Adrenal gland (tissue), 12 donors: Measurements from ENCODE around the gene MAP3K8. TPM values are rescaled to one million over a fixed set of nuclear protein-coding genes. Genes with fewer than 3 reads are reported as not detected.

Experiments used
- DNase-seq, 7 donors: peaks; one replicate each; pipeline ENCODE4 v3.0.0-alpha.2; 2019 to 2020
- H3K27ac ChIP-seq, 5 donors: fragments of 200-600 bp; sonication (generic) in 4 of 5; 1 replicate in 3 of 5; 2 replicates in 2 of 5; pipeline versions ENCODE4 v1.5.1 to v1.8.0; 2016 to 2020; ENCODE audit warnings: mild to moderate bottlenecking in 1 of 5
- H3K27me3 ChIP-seq: fragments of 200-600 bp; 2 replicates; pipeline ENCODE4 v1.8.0; 2021
- H3K36me3 ChIP-seq, 2 donors: fragments of 200-600 bp; replicated peaks in 1 of 2; 1 replicate in 1 of 2; 2 replicates in 1 of 2; pipeline versions ENCODE4 v1.5.1 to v1.8.0; 2018 to 2022
- H3K4me1 ChIP-seq, 2 donors: fragments of 200-600 bp; replicated peaks in 1 of 2; 1 replicate in 1 of 2; 2 replicates in 1 of 2; pipeline versions ENCODE4 v1.5.1 to v1.8.0; 2018 to 2021
- H3K4me3 ChIP-seq, 4 donors: fragments of 200-600 bp; sonication (generic) in 3 of 4; one replicate each; pipeline ENCODE4 v1.5.1; 2016 to 2018
- H3K9me3 ChIP-seq, 3 donors: fragments of 200-600 bp; sonication (generic) in 1 of 3; replicated peaks in 1 of 3; 1 replicate in 2 of 3; 2 replicates in 1 of 3; pipeline versions ENCODE4 v1.5.1 to v1.8.0; 2016 to 2021
- CTCF ChIP-seq, 6 experiments: fragments of 450-650 bp in 4 of 6; fragments of 200-600 bp in 2 of 6; sonication (generic) in 1 of 6; IDR thresholded peaks; 1 replicate in 5 of 6; 2 replicates in 1 of 6; pipeline versions ENCODE4 v1.5.1 to v1.8.0; 2016 to 2021; ENCODE audit warnings: antibody characterized with exemption in 6 of 6, mild to moderate bottlenecking in 2 of 6, moderate library complexity in 1 of 6
- POLR2A ChIP-seq, 2 donors: fragments of 450-650 bp; IDR thresholded peaks; one replicate each; pipeline ENCODE4 v1.6.1; 2017; ENCODE audit warnings: antibody characterized with exemption in 2 of 2, mild to moderate bottlenecking in 2 of 2, moderate library complexity in 1 of 2
- WGBS, 4 donors: extraction: QIAGEN DNeasy Blood & Tissue Kit in 2 of 4; methylation state at CpG; one replicate each; pipeline versions ENCODE4 v1.1.5 to v1.1.7; 2013 to 2017; 5-methylcytosine and 5-hydroxymethylcytosine counted together
- intact Hi-C, 2 donors: fragments of 100-400 bp; cut with DNase I; formaldehyde crosslinking; loops; one replicate each; pipeline versions ENCODE4 v1.14.1 to v1.15.0; 2022 to 2023
- polyA plus RNA-seq, 3 donors: library from polyadenylated mRNA; stranded (reverse); fragments of 200-250 nt in 2 of 3; fragments of 350-450 nt in 1 of 3; fragmentation: Illumina TruSeq in 1 of 3; extraction: RNeasy Lipid Tissue Mini Kit (QIAGEN cat#74804) in 1 of 3; gene quantifications; one replicate each; pipeline ENCODE4 v1.2.3, GENCODE V29; 2013 to 2014
- total RNA-seq, 9 donors: library from RNA; depleted of rRNA in 4 of 9; stranded (reverse); fragments of >200 nt in 4 of 9; fragments of 120-200 nt in 1 of 9; fragmentation: NEBNext Ultra II Directional in 1 of 9; extraction: Animal tissue kit (Norgen Biotek cat#: 25700) in 1 of 9; gene quantifications; one replicate each; pipeline versions ENCODE4 v1.1.0 to v1.2.4, GENCODE V29; 2013 to 2023
- donor health status: healthy with polysubstance abuse.
- donor health status: Bipolar disorder and iron deficiency.
- donor health status: DM: yes; HTN: yes; CAD: no.
- donor health status: DM: no; HTN: no; CAD: no.
- donor health status: DM: no; HTN: no; CAD: no.
- donor health status: DM: yes; HTN: yes; CAD: no.

The MAP3K8 gene
- total and polyA plus RNA-seq, 12 donors, result 2.0 to 58.0 (median 20.1) TPM

- TF ChIP-seq POLR2A (IDR thresholded peaks at IDR 0.05), result no peak
- TF ChIP-seq CTCF (IDR thresholded peaks at IDR 0.05), result peak in 3 of 6 experiments; percentile 10 to 26 (median 13)
- no peaks in the 10 kb centered on the region for H3K36me3 ChIP-seq
- no peak overlapping the region for H3K4me3 ChIP-seq
- peak overlapping the region in 3 of 5 donors; percentile 12 to 71 (median 58) for H3K27ac ChIP-seq
- intact Hi-C loops, result no loop called here
- H3K4me1 ChIP-seq, result no peaks in the 10 kb centered on the region
- peak; percentile 67 to 87 (median 85) for DNase-seq
- no peaks in the 10 kb centered on the region for H3K27me3 ChIP-seq
- no peaks in the 10 kb centered on the region for H3K9me3 ChIP-seq
- 55 to 65% (median 63%) methylated on average over 8 of the region's 8 CpGs for WGBS, 4 donors
Observed at GRCh38 chr10:30510184-30510931, 76.4 kb downstream of the MAP3K8 start.

- TF ChIP-seq POLR2A (IDR thresholded peaks at IDR 0.05), result no peak
- no peak for TF ChIP-seq CTCF (IDR thresholded peaks at IDR 0.05)
- H3K27ac ChIP-seq, result peak overlapping the region in 3 of 5 donors; percentile 12 to 71 (median 58)
- no peaks in the 10 kb centered on the region for H3K27me3 ChIP-seq
- no peaks in the 10 kb centered on the region for H3K36me3 ChIP-seq
- H3K4me3 ChIP-seq, result no peak overlapping the region
- no peaks in the 10 kb centered on the region for H3K9me3 ChIP-seq
- WGBS, 4 donors, result 24 to 37% (median 34%) methylated on average over 4 of the region's 4 CpGs
- intact Hi-C loops, result no loop called here
- DNase-seq, result no peak
- no peaks in the 10 kb centered on the region for H3K4me1 ChIP-seq
Observed at GRCh38 chr10:30510932-30511700, 77.1 kb downstream of the MAP3K8 start.

Other genes with a start within 250 kb of the MAP3K8 start
- gene MTPAP, start 84.9 kb upstream of the MAP3K8 start, total RNA-seq, result 10 to 100 TPM in 8 of 9 donors, 1 to 10 TPM in 1; 4.4 to 30.7 (median 22.5) TPM
- gene MTPAP, start 84.9 kb upstream of the MAP3K8 start, polyA plus RNA-seq, result 10 to 100 TPM; 10.8 to 27.8 (median 21.2) TPM
- 1 to 10 TPM in 1 of 9 donors, not detected in 8; 1.4 TPM for gene LYZL2, start 195.6 kb downstream of the MAP3K8 start, total RNA-seq
- not detected for gene LYZL2, start 195.6 kb downstream of the MAP3K8 start, polyA plus RNA-seq